CD14-positive monocyte (primary cell): ENCODE data around the gene ABCB8. TPM values are rescaled to one million over a fixed set of nuclear protein-coding genes. Genes with fewer than 3 reads are reported as not detected.

Experiments used
- DNase-seq, 3 donors: peaks; one replicate each; pipeline ENCODE4 v3.0.0-alpha.2; 2011 to 2022
- H2AFZ ChIP-seq: 2 replicates; pipeline ENCODE4 v1.6.0; 2012; ENCODE audit warnings: mild to moderate bottlenecking, low read depth, low read length, inconsistent platforms; ENCODE audit not compliant: insufficient read depth, poor library complexity, severe bottlenecking
- H3K27ac ChIP-seq, 2 donors: 1 replicate in 1 of 2; 2 replicates in 1 of 2; pipeline ENCODE4 v1.5.1; 2012 to 2013; ENCODE audit warnings: low read length in 2 of 2, control low read depth in 1 of 2, inconsistent platforms in 1 of 2, low read depth in 1 of 2, mild to moderate bottlenecking in 1 of 2
- H3K27me3 ChIP-seq, 2 donors: one replicate each; pipeline versions ENCODE4 v1.6.0 to v1.6.1; 2011 to 2013; ENCODE audit warnings: low read length in 2 of 2; ENCODE audit not compliant: control insufficient read depth in 2 of 2, insufficient read depth in 2 of 2
- H3K36me3 ChIP-seq, 2 donors: replicated peaks in 1 of 2; 1 replicate in 1 of 2; 2 replicates in 1 of 2; pipeline versions ENCODE4 v1.5.1 to v1.6.1; 2012 to 2013; ENCODE audit warnings: low read length in 2 of 2, control low read depth in 1 of 2, inconsistent platforms in 1 of 2, mild to moderate bottlenecking in 1 of 2; ENCODE audit not compliant: insufficient read depth in 2 of 2, control insufficient read depth in 1 of 2
- H3K4me1 ChIP-seq, 2 donors: 1 replicate in 1 of 2; 2 replicates in 1 of 2; pipeline versions ENCODE4 v1.5.1 to v1.6.1; 2012 to 2013; ENCODE audit warnings: low read length in 2 of 2, control low read depth in 1 of 2, inconsistent platforms in 1 of 2, mild to moderate bottlenecking in 1 of 2, moderate library complexity in 1 of 2; ENCODE audit not compliant: insufficient read depth in 2 of 2, control insufficient read depth in 1 of 2
- H3K4me2 ChIP-seq: replicated peaks from 2 replicates; pipeline ENCODE3; 2012; ENCODE audit warnings: low read length, moderate library complexity, mild to moderate bottlenecking; ENCODE audit not compliant: poor library complexity, severe bottlenecking; ENCODE audit errors: extremely low read depth
- H3K4me3 ChIP-seq, 3 experiments: fragments of 200-600 bp in 1 of 3; sonication (generic) in 1 of 3; replicated peaks in 1 of 3; 1 replicate in 2 of 3; 2 replicates in 1 of 3; pipeline ENCODE4 v1.5.1; 2011 to 2013; ENCODE audit warnings: low read length in 3 of 3, mild to moderate bottlenecking in 3 of 3, control low read depth in 2 of 3, low read depth in 2 of 3, inconsistent platforms in 1 of 3, moderate library complexity in 1 of 3
- H3K79me2 ChIP-seq: 2 replicates; pipeline ENCODE4 v1.6.0; 2012; ENCODE audit warnings: mild to moderate bottlenecking, control low read depth, inconsistent platforms, low read length, moderate library complexity; ENCODE audit not compliant: insufficient read depth
- H3K9ac ChIP-seq: 2 replicates; pipeline ENCODE4 v1.6.0; 2017; ENCODE audit warnings: low read length, mild to moderate bottlenecking; ENCODE audit not compliant: insufficient read depth, poor library complexity, severe bottlenecking
- H3K9me3 ChIP-seq, 2 donors: replicated peaks in 1 of 2; 1 replicate in 1 of 2; 2 replicates in 1 of 2; pipeline versions ENCODE4 v1.5.1 to v1.6.1; 2012 to 2013; ENCODE audit warnings: low read length in 2 of 2, control low read depth in 1 of 2; ENCODE audit not compliant: control insufficient read depth in 1 of 2, insufficient read depth in 1 of 2
- H4K20me1 ChIP-seq: 2 replicates; pipeline ENCODE4 v1.6.0; 2012; ENCODE audit warnings: mild to moderate bottlenecking, low read length, control low read depth, moderate library complexity; ENCODE audit not compliant: insufficient read depth
- H3K27ac Mint-ChIP-seq, 7 donors: one replicate each; pipeline ENCODE4 v1.8.0; 2020; ENCODE audit warnings: mild to moderate bottlenecking in 7 of 7, mixed read lengths in 7 of 7, moderate library complexity in 6 of 7, inconsistent platforms in 2 of 7
- H3K27me3 Mint-ChIP-seq, 3 donors: one replicate each; pipeline ENCODE4 v1.8.0; 2021 to 2022; ENCODE audit warnings: low read depth in 3 of 3, mild to moderate bottlenecking in 3 of 3, mixed read lengths in 3 of 3, moderate library complexity in 3 of 3, inconsistent platforms in 1 of 3
- H3K36me3 Mint-ChIP-seq, 2 donors: one replicate each; pipeline ENCODE4 v1.8.0; 2020; ENCODE audit warnings: mixed read lengths in 2 of 2, inconsistent platforms in 1 of 2, mild to moderate bottlenecking in 1 of 2
- H3K4me1 Mint-ChIP-seq: one replicate; pipeline ENCODE4 v1.8.0; 2020; ENCODE audit warnings: mild to moderate bottlenecking, mixed read lengths
- H3K4me3 Mint-ChIP-seq, 2 donors: one replicate each; pipeline ENCODE4 v1.8.0; 2020; ENCODE audit warnings: mild to moderate bottlenecking in 2 of 2, mixed read lengths in 2 of 2, moderate library complexity in 1 of 2
- H3K9me3 Mint-ChIP-seq, 7 donors: one replicate each; pipeline ENCODE4 v1.8.0; 2020 to 2022; ENCODE audit warnings: mixed read lengths in 7 of 7, mild to moderate bottlenecking in 6 of 7, moderate library complexity in 6 of 7, inconsistent platforms in 2 of 7
- WGBS: methylation state at CpG from one replicate; pipeline ENCODE4 v1.1.5; 2013; ENCODE audit warnings: missing lambda C conversion rate; ENCODE audit not compliant: insufficient coverage; 5-methylcytosine and 5-hydroxymethylcytosine counted together
- intact Hi-C, 2 donors: fragments of 100-400 bp; cut with micrococcal nuclease; formaldehyde crosslinking; loops; one replicate each; pipeline versions ENCODE4 v1.15.0 to v1.15.1; 2023
- polyA plus RNA-seq, 3 donors: library from polyadenylated mRNA; depleted of rRNA in 1 of 3; unstranded in 2 of 3; stranded (reverse) in 1 of 3; fragments of 300-500 nt in 2 of 3; fragments of >200 nt in 1 of 3; fragmentation: Illumina TruSeq in 2 of 3; gene quantifications; 1 replicate in 2 of 3; 2 replicates in 1 of 3; pipeline ENCODE4 v1.2.3, GENCODE V29; 2012 to 2021
- TF ChIP-seq, protein P1 (sequence below): fragments of 200-600 bp; IDR thresholded peaks from one replicate; pipeline ENCODE4 v1.8.0; 2022; ENCODE audit warnings: antibody characterized with exemption, mild to moderate bottlenecking

The ABCB8 gene
- polyA plus RNA-seq, 3 donors: 9.3 to 19.9 (median 9.5) TPM

DNA sequence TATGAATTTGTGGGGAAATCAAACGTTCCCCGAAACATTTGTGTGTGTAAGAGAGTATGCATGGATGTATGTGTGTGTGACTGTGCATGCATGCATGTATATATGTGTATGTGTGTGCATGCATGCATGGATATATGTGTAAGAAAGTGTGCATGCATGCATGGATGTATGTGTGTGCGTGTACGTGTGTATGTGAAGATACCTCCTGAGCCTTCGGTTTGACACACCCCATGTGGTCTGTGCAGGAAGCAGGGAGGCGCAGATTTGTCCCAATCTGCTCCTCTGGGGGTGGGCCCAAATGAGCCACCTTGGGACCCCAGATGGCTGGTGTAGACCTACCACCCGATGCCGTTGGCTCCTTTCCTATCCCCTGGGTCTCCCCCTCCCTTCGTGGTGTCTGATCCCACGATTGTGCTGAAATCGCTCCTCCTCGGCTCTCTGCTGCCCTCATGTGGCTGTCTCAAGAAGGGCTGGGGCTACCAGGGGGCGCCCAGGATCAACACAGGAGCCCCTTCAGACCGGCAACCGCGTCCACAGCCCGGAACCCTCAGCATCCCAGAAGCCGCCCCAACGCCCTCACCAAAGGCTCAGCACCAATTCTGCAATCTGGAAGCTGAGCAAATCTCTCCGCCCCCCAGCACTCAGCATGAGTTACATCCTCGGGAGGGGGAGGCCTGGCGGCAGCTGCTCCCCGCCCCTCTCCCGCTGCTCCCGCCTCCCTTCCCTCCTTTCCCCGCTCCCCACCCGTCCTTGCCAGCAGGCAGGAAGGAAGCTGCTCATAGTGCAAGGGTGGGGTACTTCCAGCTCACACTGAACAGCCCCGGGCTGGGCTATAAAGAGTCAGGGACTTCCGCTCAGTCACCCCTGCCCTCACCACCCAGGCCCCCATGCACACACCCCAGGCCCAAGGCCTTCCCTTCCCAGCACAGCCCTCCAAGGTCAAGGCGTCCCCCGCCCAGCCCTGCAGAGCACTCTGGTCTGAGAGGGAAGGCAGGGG is 39.7 kb upstream of the ABCB8 start:
- Mint-ChIP-seq H3K4me3 (peak overlapping the region; percentile 55 to 81), H3K4me1 (peaks cover 26% of the 10 kb centered on the region), H3K36me3 (peaks cover 0 to 4% of the 10 kb centered on the region in 2 donors), H3K27me3 (peaks cover 30 to 58% (median 37%) of the 10 kb centered on the region in 3 donors), H3K27ac (peak overlapping the region in 2 of 7 donors; percentile 26 to 37), H3K9me3 (peaks cover 12 to 26% (median 20%) of the 10 kb centered on the region in 7 donors)
- Histone ChIP-seq H3K27ac (no peak overlapping the region), H2AFZ (peak overlapping the region; percentile 11), H3K36me3 (no peaks in the 10 kb centered on the region), H3K79me2 (no peaks in the 10 kb centered on the region), H4K20me1 (no peaks in the 10 kb centered on the region), H3K4me2 (peak overlapping the region; percentile 44), H3K9me3 (peaks cover 10 to 16% of the 10 kb centered on the region in 2 donors), H3K9ac (no peak overlapping the region), H3K4me1 (peaks cover 11 to 15% of the 10 kb centered on the region in 2 donors), H3K4me3 (peak overlapping the region in 1 of 3 experiments; percentile 31), H3K27me3 (peaks cover 0 to 31% of the 10 kb centered on the region in 2 donors)
- peak; percentile 18 to 56 (median 20) for DNase-seq
- 6% methylated on average over 27 of the region's 31 CpGs for WGBS
- intact Hi-C loops: loop anchor here (5.0 to 10.0 kb wide), 2 partner anchors 204 to 211 kb away; no protein-coding TSS in a partner anchor
- TF ChIP-seq, protein P1, sequence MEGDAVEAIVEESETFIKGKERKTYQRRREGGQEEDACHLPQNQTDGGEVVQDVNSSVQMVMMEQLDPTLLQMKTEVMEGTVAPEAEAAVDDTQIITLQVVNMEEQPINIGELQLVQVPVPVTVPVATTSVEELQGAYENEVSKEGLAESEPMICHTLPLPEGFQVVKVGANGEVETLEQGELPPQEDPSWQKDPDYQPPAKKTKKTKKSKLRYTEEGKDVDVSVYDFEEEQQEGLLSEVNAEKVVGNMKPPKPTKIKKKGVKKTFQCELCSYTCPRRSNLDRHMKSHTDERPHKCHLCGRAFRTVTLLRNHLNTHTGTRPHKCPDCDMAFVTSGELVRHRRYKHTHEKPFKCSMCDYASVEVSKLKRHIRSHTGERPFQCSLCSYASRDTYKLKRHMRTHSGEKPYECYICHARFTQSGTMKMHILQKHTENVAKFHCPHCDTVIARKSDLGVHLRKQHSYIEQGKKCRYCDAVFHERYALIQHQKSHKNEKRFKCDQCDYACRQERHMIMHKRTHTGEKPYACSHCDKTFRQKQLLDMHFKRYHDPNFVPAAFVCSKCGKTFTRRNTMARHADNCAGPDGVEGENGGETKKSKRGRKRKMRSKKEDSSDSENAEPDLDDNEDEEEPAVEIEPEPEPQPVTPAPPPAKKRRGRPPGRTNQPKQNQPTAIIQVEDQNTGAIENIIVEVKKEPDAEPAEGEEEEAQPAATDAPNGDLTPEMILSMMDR: peak; percentile 86

DNA sequence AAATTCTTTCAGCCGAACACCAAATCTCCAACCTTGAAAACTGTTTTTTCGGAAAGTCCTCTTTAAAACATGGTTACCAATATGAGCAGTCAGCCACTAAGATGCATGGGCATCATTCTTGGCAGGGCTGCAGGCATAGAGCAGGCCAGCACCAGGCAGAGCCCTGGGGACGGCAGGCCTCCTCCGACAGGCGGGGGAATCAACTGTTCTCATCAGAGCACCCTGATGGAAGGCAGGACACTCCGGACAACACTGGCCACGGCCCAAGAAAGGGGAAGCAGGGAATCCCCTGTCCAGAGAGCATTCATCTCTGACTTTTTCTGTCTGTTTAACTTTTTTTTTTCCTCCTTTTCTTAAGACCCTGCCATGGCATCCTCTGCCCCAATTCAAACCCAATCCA is 38.8 kb upstream of the ABCB8 start:
- Histone ChIP-seq H3K9ac (no peak overlapping the region), H3K9me3 (peaks cover 10 to 16% of the 10 kb centered on the region in 2 donors), H3K36me3 (no peaks in the 10 kb centered on the region), H3K27ac (no peak overlapping the region), H3K4me3 (no peak overlapping the region), H4K20me1 (no peaks in the 10 kb centered on the region), H2AFZ (no peak overlapping the region), H3K4me1 (peaks cover 16 to 23% of the 10 kb centered on the region in 2 donors), H3K79me2 (no peaks in the 10 kb centered on the region), H3K4me2 (no peak overlapping the region), H3K27me3 (peaks cover 0 to 25% of the 10 kb centered on the region in 2 donors)
- DNase-seq: peak in 1 of 3 donors; percentile 19
- intact Hi-C loops: loop anchor here (5.0 to 10.0 kb wide), 2 partner anchors 205 to 212 kb away; no protein-coding TSS in a partner anchor
- Mint-ChIP-seq H3K4me1 (peaks cover 33% of the 10 kb centered on the region), H3K4me3 (peak overlapping the region in 1 of 2 donors; percentile 1), H3K36me3 (peaks cover 0 to 4% of the 10 kb centered on the region in 2 donors), H3K27ac (peak overlapping the region in 2 of 7 donors; percentile 44 to 59), H3K27me3 (peaks cover 29 to 51% (median 34%) of the 10 kb centered on the region in 3 donors), H3K9me3 (peaks cover 12 to 26% (median 20%) of the 10 kb centered on the region in 7 donors)
- TF ChIP-seq, protein P1: no peak
- 66% methylated on average over 3 of the region's 7 CpGs for WGBS
